GM15510 (cell line): ENCODE results near the gene OCA2.

Experiments used
- POLR2A ChIP-seq: IDR thresholded peaks from 3 replicates; pipeline ENCODE4 v1.6.1; 2011; ENCODE audit warnings: borderline replicate concordance; ENCODE audit not compliant: insufficient read length; ENCODE audit errors: extremely low read depth

OCA2 gene

GRCh38 chr15:28022961-28023360, 76.2 kb downstream of the OCA2 start:
- no peak for TF ChIP-seq POLR2A

GRCh38 chr15:28022181-28022580, 76.9 kb downstream of the OCA2 start:
- TF ChIP-seq POLR2A: no peak

GRCh38 chr15:28021281-28022039, 77.7 kb downstream of the OCA2 start:
- no peak for TF ChIP-seq POLR2A

- TF ChIP-seq POLR2A: no peak
Measured at GRCh38 chr15:28020644-28021043, 78.5 kb downstream of the OCA2 start.

- TF ChIP-seq POLR2A: no peak
Measured at GRCh38 chr15:28019594-28020309, 79.4 kb downstream of the OCA2 start.

- TF ChIP-seq POLR2A: no peak
Measured at GRCh38 chr15:28018291-28019044, 80.6 kb downstream of the OCA2 start.

GRCh38 chr15:28017423-28017924, 81.6 kb downstream of the OCA2 start:
- TF ChIP-seq POLR2A: no peak

GRCh38 chr15:28015855-28016254, 83.3 kb downstream of the OCA2 start:
- TF ChIP-seq POLR2A: no peak

GRCh38 chr15:28014623-28015200, 84.4 kb downstream of the OCA2 start:
- TF ChIP-seq POLR2A: no peak

GRCh38 chr15:28013976-28014375, 85.1 kb downstream of the OCA2 start:
- no peak for TF ChIP-seq POLR2A

- no peak for TF ChIP-seq POLR2A
Measured at GRCh38 chr15:28013480-28013879, 85.6 kb downstream of the OCA2 start.

- TF ChIP-seq POLR2A: no peak
Measured at GRCh38 chr15:28012231-28012630, 86.9 kb downstream of the OCA2 start.

GRCh38 chr15:28006116-28006905, 92.8 kb downstream of the OCA2 start:
- TF ChIP-seq POLR2A: no peak

GRCh38 chr15:28005004-28005527, 94.0 kb downstream of the OCA2 start:
- no peak for TF ChIP-seq POLR2A
